Stimulated activated CD4-positive, alpha-beta T cell treated with anti-CD3 and anti-CD28 coated beads, Interleukin-4, amount 100 ng/mL, for 4 hours (primary cell): Measurements from ENCODE around the gene FAM168A.

ENCODE experiments used
- DNase-seq, 2 experiments: peaks; one replicate each; pipeline ENCODE4 v3.0.0-alpha.2; 2020

The FAM168A gene

DNA sequence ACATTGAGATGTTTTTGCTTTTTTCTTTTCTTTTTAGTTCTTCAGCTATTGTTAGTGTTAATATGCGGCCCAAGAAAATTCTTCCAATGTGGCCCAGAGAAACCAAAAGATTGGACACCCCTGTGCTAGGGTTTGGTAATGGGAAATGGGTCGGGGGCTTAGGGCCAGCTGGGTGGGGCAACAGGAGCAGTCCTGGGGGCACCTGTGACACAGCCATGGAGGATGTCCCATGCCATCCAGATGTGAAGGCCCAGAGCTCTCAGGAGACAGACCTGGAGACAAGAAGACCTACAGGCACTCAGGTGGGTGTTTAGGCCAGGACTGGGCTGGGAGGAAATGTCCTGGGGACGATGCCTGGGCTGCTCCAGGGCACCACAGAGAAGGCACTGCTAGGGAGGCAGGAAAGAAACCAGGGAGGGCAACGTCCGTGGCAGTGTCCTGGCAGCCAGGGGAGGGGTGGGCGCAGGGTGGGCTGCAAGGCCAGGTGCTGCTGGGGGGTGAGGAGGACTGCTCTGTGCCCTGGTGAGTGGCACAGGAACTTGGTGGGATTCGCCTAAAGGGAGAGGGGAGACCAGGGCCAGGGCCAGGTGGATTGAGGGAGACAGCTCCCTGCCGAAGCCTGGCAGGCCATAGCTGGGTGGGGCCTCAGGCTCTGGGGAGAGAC is 200.3 kb downstream of the FAM168A start:
- DNase-seq = no peak

DNA sequence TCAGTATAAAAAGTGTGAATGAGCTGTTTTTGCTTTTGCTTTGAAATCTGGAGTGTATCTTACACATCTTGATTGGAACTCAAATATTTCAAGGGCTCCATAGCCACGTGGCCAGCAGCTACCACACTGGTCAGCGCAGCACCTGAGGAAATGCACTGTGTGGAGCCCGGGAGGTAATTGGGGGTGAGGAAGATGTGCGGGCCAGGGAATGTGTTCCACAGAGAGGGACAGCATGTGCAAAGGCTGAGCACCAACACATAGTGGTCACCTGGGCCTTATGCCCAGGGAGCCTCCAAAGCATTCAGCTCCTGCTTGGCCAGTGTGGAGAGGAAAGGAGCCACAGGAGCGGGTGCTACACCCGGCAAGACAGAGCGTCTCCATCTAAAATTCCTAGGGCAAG is 200.9 kb downstream of the FAM168A start:
- DNase-seq = no peak

DNA sequence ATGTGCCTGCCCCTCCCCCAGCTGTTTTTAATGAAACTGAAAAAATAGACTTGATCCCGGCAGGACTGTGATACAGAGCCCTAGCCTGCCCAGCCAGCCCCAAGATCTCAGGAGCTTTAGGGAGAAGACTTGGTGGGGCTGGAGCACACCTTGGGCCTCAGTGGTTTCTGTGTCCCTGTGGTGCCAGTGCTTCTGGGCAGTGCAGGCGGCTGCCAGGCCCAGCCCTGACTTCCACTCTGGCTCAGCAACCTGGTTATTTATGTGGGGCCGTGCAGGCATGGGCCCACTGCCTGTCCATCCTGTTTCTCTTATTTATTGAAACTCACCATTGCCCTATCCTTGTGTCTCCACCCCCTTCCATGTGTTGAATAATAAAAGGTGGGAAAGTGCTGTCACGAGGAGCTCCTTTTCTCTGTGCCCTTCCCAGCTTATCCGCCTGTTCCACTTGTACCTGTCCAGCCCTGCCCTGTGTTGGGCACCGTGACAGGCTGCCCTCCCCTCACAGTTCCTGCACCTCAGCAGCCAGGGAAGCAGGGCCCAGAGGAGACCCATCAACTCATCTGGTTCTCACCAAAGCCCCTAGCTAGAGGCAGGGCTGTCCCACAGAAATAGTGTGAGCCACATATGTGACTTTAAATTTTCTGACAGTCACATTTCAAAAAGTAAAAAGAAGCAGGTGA is 201.5 kb downstream of the FAM168A start:
- DNase-seq = no peak

DNA sequence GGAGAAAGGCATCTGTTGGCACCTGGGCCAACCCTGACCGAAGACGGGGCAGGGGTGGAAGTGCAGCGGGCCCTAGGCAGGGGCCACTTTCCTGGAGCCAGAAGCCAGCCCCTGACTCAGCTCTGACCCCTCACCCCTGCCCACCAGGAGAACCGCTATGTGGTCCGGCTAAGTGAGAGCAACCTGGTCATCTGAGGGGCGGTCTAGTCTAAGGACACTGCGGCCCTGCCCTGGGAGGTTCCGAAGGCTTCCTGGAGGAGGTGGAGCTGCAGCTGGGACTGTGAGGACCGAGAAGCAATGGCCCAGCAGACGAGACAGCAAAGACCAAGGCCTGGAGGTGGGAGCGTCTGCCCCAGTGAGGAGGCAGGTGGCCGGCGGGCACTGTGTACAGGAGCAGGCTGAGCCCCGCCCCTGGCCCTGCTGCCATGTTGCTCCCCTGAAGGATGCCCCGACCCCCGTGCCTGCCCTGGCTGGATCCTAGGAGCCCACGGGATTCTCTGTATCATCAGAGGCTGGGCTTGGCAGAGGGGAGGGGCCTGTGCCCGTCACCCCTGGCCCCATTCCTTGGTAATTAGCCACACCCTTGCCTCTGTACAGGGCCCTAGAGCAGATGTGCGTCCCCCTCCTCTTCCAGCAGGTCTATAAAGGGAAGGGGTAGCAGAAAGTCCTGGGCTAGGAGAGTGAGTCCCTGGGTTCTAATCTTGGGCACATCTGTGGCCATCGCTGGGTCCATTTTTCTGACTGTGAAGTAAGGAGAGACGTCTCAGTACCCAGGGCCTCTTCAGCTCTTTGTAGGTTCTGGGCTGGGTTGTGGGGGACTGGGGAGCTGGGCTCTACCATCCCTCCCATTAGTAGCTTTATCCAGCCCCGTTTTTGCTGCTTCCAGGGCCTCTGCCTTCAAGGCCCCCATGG is 202.4 kb downstream of the FAM168A start:
- DNase-seq = no peak

DNA sequence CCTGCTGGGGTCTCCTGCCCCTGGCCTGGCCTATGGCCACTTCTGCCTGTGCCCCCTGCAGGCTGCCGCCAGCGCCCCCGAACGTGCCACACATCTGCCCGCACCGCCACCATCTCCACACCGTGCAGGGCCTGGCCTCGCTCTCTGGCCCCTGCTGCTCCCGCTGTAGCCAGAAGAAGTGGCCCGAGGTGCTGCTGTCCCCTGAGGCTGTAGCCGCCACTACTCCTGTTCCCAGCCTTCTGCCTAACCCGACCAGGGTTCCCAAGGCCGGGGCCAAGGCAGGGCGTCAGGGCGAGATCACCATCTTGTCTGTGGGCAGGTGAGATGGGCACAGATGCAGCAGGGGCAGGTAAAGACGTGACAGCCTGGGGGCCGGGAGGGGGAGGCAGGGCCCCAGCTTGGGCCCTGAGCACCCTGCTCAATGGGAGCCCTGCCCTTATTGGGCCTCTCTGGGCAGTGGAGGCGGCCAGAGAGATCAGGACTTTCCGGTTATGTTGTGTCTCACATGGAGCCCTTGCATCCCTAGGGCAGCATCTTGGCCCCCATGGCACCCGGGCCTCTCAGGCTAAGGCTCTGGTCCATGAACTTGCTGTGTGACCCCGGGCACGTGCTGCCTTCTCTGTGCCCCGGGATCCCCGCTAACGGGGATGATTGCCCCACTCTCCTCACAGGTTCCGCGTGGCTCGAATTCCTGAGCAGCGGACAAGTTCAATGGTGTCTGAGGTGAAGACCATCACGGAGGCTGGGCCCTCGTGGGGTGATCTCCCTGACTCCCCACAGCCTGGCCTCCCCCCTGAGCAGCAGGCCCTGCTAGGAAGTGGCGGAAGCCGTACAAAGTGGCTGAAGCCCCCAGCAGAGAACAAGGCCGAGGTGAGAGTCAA is 203.3 kb downstream of the FAM168A start:
- DNase-seq = no peak

DNA sequence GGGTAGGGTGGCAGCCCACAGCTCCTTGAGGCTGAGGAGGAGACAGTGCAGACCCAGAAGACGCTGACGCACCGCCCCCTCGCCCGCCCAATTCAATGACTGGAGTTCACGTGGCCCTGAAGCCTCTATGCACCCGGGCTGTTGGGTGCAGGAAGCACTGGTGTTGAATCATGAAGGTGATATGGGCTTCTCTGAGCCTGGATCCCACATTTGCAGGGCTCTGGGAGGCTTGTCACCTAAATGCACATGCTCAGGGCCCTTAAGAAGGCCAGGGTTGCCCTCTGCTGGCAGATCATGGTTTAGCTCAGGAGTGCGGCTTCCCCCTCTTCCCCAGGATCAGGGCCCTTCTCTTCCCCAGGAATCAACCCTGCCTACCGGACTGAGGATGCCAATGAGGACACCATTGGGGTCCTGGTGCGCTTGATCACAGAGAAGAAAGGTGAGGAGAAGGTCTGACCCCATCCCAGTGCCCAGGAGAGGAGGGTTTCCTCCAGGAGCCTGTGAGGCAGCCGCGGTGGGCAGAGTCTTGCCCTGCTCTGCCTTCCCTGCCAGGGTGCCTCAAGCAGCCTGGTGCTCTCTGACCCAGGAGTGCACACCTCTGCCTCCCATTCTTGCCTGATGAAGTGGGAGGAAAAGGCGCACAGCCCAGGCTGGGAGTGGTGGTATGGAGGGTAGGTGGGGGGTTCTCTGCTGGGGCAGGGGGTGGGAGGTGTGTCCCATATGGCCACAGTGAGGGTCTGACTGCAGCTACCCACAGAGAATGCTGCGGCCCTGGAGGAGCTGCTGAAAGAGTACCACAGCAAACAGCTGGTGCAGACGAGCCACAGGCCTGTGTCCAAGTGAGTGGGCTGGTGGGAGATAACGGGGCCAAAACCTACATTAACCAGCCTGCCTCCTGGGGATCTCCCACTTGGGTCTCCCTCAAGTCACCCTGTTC is 204.2 kb downstream of the FAM168A start:
- peak; percentile 55 to 57 for DNase-seq

DNA sequence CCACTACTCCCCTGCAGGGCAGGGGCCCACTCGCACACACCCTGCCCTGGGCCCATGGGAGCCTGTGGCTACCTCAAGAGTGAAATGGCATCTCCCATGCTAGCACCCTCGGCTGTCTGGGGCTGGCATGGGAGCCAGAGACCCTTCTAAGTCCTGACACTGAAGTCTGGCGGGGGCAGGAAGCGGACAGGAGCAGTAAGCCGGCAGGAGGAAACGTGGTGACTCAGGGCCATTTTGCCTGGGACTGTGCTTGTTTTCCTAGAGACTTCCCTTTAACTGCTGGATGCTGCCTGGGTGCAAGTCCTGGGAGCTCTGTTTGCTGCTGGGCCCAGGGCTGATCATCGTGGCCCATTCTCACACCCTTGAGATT is 204.9 kb downstream of the FAM168A start:
- no peak for DNase-seq

DNA sequence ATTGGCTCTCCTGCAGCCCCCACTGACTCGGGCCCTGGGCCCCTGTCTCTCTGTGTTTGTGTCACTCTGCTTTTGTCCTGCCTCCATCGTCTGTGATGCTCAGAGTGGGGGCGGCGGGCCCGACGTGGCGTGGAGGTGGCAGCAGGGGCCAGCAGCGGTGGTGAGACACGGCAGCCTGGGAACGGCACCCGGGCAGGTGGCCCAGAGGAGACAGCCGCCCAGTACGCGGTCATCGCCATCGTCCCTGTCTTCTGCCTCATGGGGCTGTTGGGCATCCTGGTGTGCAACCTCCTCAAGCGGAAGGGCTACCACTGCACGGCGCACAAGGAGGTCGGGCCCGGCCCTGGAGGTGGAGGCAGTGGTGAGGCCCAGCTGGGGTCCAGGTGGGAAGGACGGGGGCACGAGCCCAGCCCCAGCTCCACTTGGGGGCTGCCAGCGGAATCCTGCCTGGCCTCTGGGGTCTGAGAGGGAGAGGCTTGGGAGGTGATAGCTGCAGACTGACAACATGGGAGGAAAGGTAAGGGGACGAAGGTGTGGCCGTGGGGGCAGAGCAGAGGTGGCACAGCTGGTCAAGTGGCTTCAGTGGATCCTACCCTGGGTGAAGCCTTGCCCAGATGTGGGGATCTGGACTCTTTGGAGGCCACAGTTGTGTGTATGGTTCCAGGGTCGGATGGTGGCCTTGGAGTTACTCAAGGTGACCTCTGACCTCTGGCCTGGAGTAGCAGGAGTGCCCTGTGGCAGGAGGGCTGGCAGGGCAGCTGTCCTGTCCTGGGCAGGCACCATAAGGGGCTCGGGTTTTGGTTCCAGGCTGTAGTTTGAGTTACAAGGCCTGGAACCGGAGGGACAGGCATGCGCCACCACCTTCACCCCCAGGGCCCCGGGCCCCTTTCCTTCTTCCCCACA is 205.6 kb downstream of the FAM168A start:
- no peak for DNase-seq

DNA sequence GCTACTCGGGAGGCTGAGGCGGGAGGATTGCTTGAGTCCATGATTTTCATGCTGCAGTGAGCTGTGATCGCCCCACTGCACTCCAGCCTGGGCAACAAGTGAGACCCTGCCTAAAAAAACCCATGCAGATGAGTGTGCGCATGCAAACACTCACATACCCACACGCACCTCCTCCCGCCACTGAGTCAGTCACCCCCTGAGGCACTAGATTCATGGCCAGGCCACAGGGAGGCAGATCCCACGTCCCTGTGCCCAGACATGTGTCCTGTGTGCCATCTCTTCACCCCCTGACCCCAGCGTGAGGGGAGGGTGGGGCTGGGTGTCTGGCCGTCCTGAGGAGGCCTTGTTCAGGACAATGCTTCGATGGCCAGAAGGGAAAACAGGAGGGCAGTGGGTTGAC is 206.2 kb downstream of the FAM168A start:
- no peak for DNase-seq

DNA sequence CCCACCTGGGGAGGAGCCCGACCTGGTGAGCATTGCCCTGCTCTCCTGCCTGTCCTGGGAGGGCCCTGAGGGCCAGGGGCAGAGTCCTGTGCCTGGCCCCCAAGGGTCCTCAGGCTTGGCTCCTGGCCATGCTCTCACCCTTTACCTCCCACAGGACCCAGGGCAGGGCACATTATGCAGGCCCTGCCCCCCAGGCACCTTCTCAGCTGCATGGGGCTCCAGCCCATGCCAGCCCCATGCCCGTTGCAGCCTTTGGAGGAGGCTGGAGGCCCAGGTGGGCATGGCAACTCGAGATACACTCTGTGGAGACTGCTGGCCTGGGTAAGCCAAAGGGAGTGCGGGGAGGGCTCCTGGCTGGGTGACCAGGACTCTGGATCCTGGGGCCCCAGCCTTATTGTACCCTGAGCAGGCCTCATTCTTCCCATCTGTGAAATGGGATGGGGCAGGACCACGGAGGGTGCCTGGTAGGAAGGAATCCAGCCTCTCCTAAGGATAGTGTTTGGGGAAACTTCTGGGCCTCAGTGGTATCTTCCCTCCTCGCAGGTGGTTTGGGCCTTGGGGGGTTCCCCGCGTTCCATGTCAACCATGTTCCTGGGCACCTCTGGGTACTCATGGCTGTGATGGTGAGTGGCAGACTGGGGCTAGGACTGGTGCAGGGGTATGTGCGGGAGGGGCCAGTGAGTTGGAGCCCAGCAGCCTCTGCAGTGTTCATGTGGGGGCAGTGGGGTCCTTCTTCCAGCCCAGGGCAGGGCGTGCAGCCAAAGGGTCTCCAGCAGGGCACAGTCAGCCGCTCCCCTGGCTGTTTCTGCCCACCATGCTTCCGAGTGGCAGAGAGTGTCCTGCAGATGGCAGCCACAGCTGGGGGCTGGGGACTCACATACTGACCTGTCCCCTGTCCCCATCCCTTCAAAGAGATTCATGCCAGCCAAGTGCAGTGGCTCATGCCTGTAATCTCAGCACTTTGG is 207.0 kb downstream of the FAM168A start:
- DNase-seq = no peak

DNA sequence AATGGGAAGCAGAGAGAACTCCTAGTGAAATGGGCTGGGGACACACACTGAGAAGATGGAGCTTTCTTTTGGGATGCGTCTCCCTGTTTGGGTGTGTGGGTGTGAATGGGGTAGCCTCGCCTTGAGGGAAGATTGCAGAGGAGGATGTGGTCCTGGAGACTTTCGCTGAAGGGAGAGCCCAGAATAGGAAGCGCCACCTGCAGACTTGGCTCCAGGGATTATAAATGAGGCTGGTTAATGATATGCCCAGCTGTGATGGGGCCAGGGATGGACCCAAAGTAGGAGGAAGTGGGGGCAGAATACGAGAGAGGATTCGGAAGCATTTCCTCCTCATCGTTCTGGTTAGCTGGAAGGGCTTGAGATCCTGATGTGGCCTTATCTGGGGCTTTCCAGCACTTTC is 208.0 kb downstream of the FAM168A start:
- no peak for DNase-seq

DNA sequence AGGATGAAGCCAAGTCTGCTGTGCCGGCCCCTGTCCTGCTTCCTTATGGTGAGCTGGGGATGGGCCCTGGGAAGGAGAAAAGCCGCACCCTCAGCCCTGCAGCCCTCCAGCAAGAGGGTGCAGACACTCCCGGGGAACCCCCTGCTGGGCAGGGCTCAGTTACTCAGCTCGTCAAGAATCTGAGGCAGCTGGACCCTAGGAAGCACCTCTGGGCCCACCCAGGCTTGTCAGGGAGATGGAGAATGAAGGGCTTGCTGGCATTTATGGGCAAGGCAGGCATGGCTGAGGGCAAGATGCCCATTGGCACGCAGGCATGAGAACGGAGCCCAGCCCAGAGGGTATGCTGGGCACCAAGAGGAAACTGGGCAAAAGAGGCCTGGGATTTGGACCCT is 208.8 kb downstream of the FAM168A start:
- DNase-seq = no peak

DNA sequence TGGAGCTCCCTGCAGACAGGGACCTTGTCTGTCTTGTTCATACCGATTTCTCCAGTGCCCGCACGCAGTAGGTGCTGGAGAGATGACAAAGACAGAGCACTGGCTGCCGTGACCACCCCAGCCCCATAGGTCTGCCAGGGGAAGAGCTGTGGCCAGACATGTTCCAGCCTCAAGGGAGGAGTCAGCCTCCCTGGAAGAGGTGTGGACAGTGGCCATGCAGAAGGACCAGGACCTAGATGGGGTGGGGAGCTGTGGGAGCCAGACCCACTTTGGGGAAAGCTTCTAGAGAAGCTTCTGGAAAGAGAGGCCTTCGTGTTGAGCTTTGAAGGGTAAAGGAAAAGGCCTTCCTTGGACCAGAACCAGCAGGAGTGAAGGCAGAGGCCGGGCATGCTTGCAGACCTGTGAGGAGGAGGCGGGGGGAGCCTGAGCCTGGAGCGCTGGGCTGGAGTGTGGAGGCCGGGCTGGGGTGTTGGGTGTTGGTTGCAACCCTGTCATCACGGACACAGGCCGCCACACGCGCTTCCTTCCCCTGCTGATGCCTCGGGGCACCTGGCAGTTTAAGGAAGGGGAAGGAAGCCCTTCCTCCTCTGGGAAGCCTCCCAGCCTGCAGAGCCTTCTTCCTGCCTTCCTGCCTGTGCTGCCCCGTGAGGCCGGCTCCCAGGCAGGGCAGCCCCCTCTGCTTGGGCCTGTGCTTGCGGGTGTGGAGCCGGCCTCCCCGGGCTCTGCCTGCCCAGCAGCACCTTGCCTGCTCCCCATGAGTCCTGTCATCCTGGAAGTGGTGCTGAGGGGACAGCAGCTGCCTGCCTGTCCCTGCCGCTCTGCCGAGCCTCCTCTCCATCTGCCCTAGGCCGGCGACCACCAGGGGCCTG is 209.4 kb downstream of the FAM168A start:
- no peak for DNase-seq

DNA sequence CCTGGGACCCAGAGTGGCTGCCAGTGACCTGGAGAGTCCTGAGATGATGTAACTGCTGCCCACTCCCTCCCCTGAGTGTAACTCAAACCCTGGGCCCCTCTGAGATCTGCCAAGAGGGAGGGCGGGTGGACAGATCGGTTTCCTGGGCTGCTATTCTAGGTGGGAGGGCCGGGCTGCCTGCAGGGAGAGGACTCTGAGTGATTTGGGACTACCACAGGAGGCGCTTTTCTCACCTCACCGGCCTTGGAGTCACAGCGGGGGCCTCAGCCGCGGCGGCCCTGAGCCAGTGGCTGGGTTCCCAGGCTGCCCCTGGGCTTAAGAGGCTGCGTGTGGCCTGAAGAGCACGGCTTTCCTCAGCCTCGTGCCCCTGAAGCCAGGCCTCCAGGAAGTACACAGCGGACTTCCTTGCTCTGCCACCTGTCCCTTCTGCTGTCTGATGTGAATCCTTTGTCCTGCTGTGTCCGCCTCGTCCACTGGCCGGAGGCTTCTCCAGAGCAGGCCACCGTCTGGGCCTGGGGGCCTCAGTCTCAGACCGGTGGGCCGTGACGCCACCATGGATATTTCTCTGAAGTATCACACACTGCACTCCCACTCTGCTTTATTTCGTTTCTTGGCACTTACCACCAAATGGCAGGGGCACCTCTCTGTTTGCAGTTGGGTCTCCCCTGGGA is 210.2 kb downstream of the FAM168A start:
- DNase-seq = no peak

DNA sequence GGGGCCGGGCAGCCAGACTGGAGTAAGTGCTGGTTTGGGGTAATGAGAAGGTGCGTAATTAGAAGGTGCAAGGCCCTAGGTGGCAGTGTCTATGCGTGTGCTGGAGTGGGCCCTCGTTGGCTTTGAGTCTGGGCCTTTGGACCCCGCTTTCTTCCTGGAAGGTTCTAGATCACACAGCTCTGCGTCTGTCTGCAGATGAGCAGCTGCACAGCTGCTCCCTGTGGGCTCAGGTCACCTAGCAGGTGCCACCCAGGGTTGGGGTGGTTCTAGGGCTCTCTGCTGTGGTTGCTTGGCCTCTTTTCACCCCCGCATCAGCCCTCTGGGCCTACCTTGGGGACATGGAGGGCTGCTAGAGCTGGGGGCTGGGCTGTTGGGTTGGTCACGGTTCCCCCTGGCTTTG is 211.4 kb downstream of the FAM168A start:
- DNase-seq = no peak

DNA sequence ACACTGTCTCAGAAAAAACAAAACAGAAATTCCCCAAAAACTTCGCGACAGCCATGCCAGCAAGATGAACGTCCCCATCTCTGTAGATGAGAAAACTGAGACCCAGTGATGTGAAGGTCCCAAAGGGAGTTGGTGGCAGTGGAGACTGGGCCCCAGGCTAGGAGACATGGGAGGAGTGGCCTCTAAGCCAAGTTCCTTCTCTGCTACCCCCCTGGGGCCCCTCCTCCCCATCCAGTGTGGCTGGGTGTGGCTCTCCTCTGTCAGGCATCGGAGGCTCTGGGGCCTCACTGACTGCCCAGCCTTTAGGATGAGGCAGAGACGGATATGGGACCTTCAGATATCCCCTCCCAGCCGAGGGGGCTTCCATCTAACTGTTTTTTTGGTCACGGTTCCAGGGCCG is 211.9 kb downstream of the FAM168A start:
- DNase-seq = no peak

DNA sequence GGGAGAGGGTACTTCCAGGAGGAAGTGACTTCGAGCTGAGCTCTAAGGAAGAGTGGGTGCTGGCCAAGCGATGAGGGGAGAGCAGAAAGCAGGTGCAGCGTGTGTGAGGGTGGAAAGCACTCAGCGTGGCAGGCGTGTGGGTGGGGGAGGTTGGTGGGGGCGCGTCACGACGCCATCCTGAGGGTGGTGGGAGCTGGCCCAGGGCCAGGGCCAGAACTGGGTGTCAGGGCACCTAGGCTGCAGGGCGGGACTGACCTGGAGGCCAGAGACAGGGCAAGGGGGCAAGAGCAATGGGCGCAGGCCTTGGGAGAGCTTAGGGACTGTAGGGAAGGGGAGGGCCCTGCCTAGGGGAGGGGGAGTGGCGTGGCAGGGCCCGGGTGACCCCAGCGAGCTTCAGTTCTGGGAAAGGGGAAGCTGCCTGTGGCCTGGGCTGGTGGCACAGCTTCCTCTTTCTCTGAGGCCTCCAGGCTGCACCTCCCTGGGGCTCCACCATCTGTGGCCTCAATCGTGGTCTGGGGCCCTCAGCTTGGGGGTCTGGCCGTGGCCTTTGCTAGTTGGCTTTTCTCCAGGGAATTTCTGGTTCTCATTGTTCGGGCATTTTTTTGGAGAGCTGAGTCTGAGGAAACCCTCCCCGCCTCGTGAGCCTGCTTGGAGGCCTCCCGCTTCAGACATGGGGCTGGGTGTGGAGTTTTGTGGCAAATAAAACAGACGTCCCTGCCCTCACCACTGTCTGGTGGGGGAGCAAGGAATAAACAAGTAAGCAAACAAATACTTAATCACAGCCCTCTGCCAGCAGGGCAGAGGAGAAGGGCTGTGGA is 212.8 kb downstream of the FAM168A start:
- DNase-seq = peak; percentile 19 to 59
